DOHH2 (cell line): ENCODE measurements around the gene OPTC.
"Not testable (repeated sequence)": the region's sequence is repeated elsewhere in the genome, so short reads cannot be mapped to it uniquely, and the experiment has no call there.

Source experiments
- H3F3A ChIP-seq: fragments of 200-600 bp; sonication (generic), shearing (Covaris generic); 2 replicates; pipeline ENCODE4 v1.6.0; 2016; ENCODE audit warnings: antibody characterized with exemption, mild to moderate bottlenecking; ENCODE audit not compliant: control insufficient read depth, insufficient read depth
- H3K27ac ChIP-seq: fragments of 200-600 bp; sonication (generic); 2 replicates; pipeline ENCODE4 v1.5.1; 2014; ENCODE audit warnings: low read depth, mild to moderate bottlenecking, low read length, moderate library complexity
- H3K27me3 ChIP-seq: fragments of 200-600 bp; sonication (generic); 2 replicates; pipeline ENCODE4 v1.6.1; 2014; ENCODE audit warnings: mild to moderate bottlenecking, low read length, mixed read lengths; ENCODE audit not compliant: control insufficient read depth
- H3K36me3 ChIP-seq: fragments of 200-600 bp; sonication (generic); 2 replicates; pipeline ENCODE4 v1.6.1; 2014; ENCODE audit warnings: mild to moderate bottlenecking, low read length, moderate library complexity, mixed read lengths; ENCODE audit not compliant: control insufficient read depth
- H3K4me1 ChIP-seq: fragments of 200-600 bp; sonication (generic); 2 replicates; pipeline ENCODE4 v1.6.1; 2014; ENCODE audit warnings: mild to moderate bottlenecking, low read length, mixed read lengths; ENCODE audit not compliant: control insufficient read depth
- H3K4me2 ChIP-seq: fragments of 200-600 bp; sonication (generic); 2 replicates; pipeline ENCODE4 v1.6.0; 2014; ENCODE audit warnings: mild to moderate bottlenecking, low read length, moderate library complexity
- H3K4me3 ChIP-seq: fragments of 200-600 bp; sonication (generic); 2 replicates; pipeline ENCODE4 v1.5.1; 2014; ENCODE audit warnings: mild to moderate bottlenecking, low read length, mixed read lengths
- H3K79me2 ChIP-seq: fragments of 200-600 bp; sonication (generic); 2 replicates; pipeline ENCODE4 v1.6.1; 2014; ENCODE audit warnings: mild to moderate bottlenecking, low read length, mixed read lengths; ENCODE audit not compliant: control insufficient read depth
- H3K9me2 ChIP-seq: fragments of 200-600 bp; sonication (generic); replicated peaks from 2 replicates; pipeline ENCODE4 v1.6.1; 2014; ENCODE audit warnings: mild to moderate bottlenecking, low read length, mixed read lengths; ENCODE audit not compliant: control insufficient read depth
- H3K9me3 ChIP-seq: fragments of 200-600 bp; sonication (generic); 2 replicates; pipeline ENCODE4 v1.6.1; 2014; ENCODE audit warnings: antibody characterized with exemption, low read length, mixed read lengths; ENCODE audit not compliant: control insufficient read depth, insufficient read depth
- H4K20me1 ChIP-seq: fragments of 200-600 bp; sonication (generic); 2 replicates; pipeline ENCODE4 v1.6.0; 2014; ENCODE audit warnings: low read depth, mild to moderate bottlenecking, antibody characterized with exemption, low read length, moderate library complexity; ENCODE audit not compliant: control insufficient read depth, insufficient read depth
- CTCF ChIP-seq: fragments of 200-600 bp; sonication (generic); IDR thresholded peaks from one replicate; pipeline ENCODE4 v1.5.1; 2014; ENCODE audit warnings: antibody characterized with exemption, mild to moderate bottlenecking, low read depth, low read length; ENCODE audit not compliant: poor library complexity, severe bottlenecking
- EZH2phosphoT487 ChIP-seq: fragments of 200-600 bp; sonication (generic); IDR thresholded peaks from 2 replicates; pipeline ENCODE4 v1.6.1; 2017; ENCODE audit warnings: borderline replicate concordance, mild to moderate bottlenecking, antibody characterized with exemption, low read length, moderate library complexity, mixed read lengths

OPTC gene

GRCh38 chr1:203493901-203494300 is at the start of gene OPTC:
Gene OPTC, plus strand, starts transcription at chr1:203494153. Its CDS starts 1,853 bp downstream, at chr1:203496006.
- no peak within 1 kb of the TSS for H3K4me2 ChIP-seq
- H3K36me3 ChIP-seq: no peaks in the 10 kb centered on the region
- TF ChIP-seq CTCF: no peak
- TF ChIP-seq EZH2phosphoT487: no peak
- H3K9me2 ChIP-seq: no peaks in the 10 kb centered on the region
- H3K4me3 ChIP-seq: no peak within 1 kb of the TSS
- peaks cover 22% of the 10 kb centered on the region for H3K27me3 ChIP-seq
- no peaks in the 10 kb centered on the region for H3K9me3 ChIP-seq
- no peaks in the 10 kb centered on the region for H3K79me2 ChIP-seq
- no peaks in the 10 kb centered on the region; the same call in 1 of the 2 replicates for H3K4me1 ChIP-seq
- H3F3A ChIP-seq: no peaks in the 10 kb centered on the region
- H3K27ac ChIP-seq: no peak within 1 kb of the TSS
- no peaks in the 10 kb centered on the region for H4K20me1 ChIP-seq

GRCh38 chr1:203444171-203444576 is 49.8 kb upstream of the OPTC start:
- no peak overlapping the region for H3K4me3 ChIP-seq

DNA sequence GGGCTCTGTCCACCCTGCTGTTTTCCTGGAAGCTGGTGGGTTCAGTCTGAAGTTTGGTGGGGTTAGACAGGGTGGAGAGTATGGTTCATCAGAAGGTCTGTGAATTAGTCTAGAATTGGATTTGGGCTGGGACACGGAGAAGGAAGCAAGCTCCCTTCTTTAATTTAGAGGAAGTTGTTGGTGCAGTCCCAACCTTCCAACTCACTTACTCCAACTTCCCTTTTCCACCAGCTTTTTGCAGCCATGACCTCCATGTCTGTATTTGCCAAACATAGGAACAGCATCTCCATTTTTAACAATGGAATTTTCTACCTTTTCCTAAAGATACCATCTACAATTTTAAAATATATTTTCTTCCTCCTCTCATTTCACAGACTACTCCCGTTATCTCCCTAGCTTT is 46.8 kb upstream of the OPTC start:
- peaks cover 9% of the 10 kb centered on the region for H3K4me1 ChIP-seq
- TF ChIP-seq CTCF (no peak), EZH2phosphoT487 (no peak)
- no peaks in the 10 kb centered on the region for H3F3A ChIP-seq
- no peaks in the 10 kb centered on the region for H4K20me1 ChIP-seq
- H3K4me3 ChIP-seq: no peak overlapping the region
- no peak overlapping the region for H3K4me2 ChIP-seq
- peaks cover 5% of the 10 kb centered on the region for H3K27me3 ChIP-seq
- no peaks in the 10 kb centered on the region for H3K9me2 ChIP-seq
- H3K27ac ChIP-seq: no peak overlapping the region
- H3K79me2 ChIP-seq: no peaks in the 10 kb centered on the region
- H3K9me3 ChIP-seq: no peaks in the 10 kb centered on the region
- H3K36me3 ChIP-seq: no peaks in the 10 kb centered on the region

More at GRCh38 chr1:203444171-203444576, 49.8 kb upstream of the OPTC start:
- H3K79me2 ChIP-seq: no peaks in the 10 kb centered on the region
- H3F3A ChIP-seq: no peaks in the 10 kb centered on the region
- H3K4me1 ChIP-seq: no peaks in the 10 kb centered on the region
- no peaks in the 10 kb centered on the region for H3K9me2 ChIP-seq
- H3K36me3 ChIP-seq: no peaks in the 10 kb centered on the region
- TF ChIP-seq CTCF (no peak), EZH2phosphoT487 (no peak)
- H3K9me3 ChIP-seq: no peaks in the 10 kb centered on the region
- peaks cover 3% of the 10 kb centered on the region; the same call in 1 of the 2 replicates for H3K27me3 ChIP-seq
- no peaks in the 10 kb centered on the region for H4K20me1 ChIP-seq
- no peak overlapping the region for H3K4me2 ChIP-seq
- H3K27ac ChIP-seq: no peak overlapping the region

DNA sequence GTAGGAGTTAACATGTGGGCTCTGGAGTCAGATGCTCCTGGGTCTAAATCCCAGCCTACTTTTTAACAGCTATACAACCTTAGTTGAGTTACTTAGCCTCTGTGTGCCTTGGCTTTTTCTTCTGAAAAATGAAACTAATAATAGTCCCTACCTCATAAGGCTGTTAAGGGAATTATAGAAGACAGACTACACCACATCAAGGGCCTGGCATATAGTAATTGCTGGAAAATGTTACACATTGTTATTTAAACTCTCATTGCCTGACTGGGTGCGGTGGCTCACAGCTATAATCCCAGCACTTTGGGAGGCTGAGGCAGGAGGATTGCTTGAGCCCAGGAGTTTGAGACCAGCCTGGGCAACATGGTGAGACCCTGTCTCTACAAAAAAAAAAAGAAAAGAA is 46.4 kb upstream of the OPTC start:
- H3K9me3 ChIP-seq, H3K4me2 ChIP-seq, H4K20me1 ChIP-seq, H3K36me3 ChIP-seq, H3K4me3 ChIP-seq, H3K27me3 ChIP-seq, H3K27ac ChIP-seq, H3F3A ChIP-seq, H3K9me2 ChIP-seq, H3K79me2 ChIP-seq: not testable (repeated sequence)
- peaks cover 13% of the 10 kb centered on the region for H3K4me1 ChIP-seq
